ENCODE results near the gene UNC5C. TPM values are rescaled to one million over a fixed set of nuclear protein-coding genes. Genes with fewer than 3 reads are reported as not detected.

Gene UNC5C
- total RNA-seq, 1 donor from 2014 or later = 12.0 TPM

GRCh38 chr4:95450294-95450693, 98.5 kb downstream of the UNC5C start:
- H3K4me3 ChIP-seq = no peak overlapping the region
- no peak for DNase-seq (ENCODE audit: extremely low spot score in 2 of 2)
- no peak for TF ChIP-seq CTCF (IDR thresholded peaks at IDR 0.05)
- TF ChIP-seq POLR2AphosphoS5 (IDR thresholded peaks at IDR 0.05; ENCODE audit: insufficient read depth in 1 of 2, low read depth in 1 of 2) = no peak
- no peak for TF ChIP-seq POLR2A (IDR thresholded peaks at IDR 0.05)
- H3K27me3 ChIP-seq = no peaks in the 10 kb centered on the region
- no peaks in the 10 kb centered on the region for H3K4me1 ChIP-seq
- H3K36me3 ChIP-seq = no peaks in the 10 kb centered on the region
- intact Hi-C loops (cut with DNase I) = no loop called here
- H3K9me3 ChIP-seq = no peaks in the 10 kb centered on the region
- H3K27ac ChIP-seq = no peak overlapping the region

- intact Hi-C loops (cut with DNase I) = no loop called here
- H3K27ac ChIP-seq = no peak overlapping the region
- TF ChIP-seq POLR2A (IDR thresholded peaks at IDR 0.05) (no peak), POLR2AphosphoS5 (IDR thresholded peaks at IDR 0.05; ENCODE audit: insufficient read depth in 1 of 2, low read depth in 1 of 2) (no peak), CTCF (IDR thresholded peaks at IDR 0.05) (no peak)
- no peak overlapping the region for H3K4me3 ChIP-seq
- DNase-seq (ENCODE audit: extremely low spot score in 2 of 2) = no peak
- no peaks in the 10 kb centered on the region for H3K9me3 ChIP-seq
- H3K27me3 ChIP-seq = no peaks in the 10 kb centered on the region
- no peaks in the 10 kb centered on the region for H3K36me3 ChIP-seq
- H3K4me1 ChIP-seq = no peaks in the 10 kb centered on the region
Measured at GRCh38 chr4:95446173-95446572, 102.6 kb downstream of the UNC5C start.

- H3K27ac ChIP-seq = no peak overlapping the region
- H3K36me3 ChIP-seq = no peaks in the 10 kb centered on the region
- no peaks in the 10 kb centered on the region for H3K4me1 ChIP-seq
- intact Hi-C loops (cut with DNase I) = no loop called here
- no peaks in the 10 kb centered on the region for H3K27me3 ChIP-seq
- DNase-seq (ENCODE audit: extremely low spot score in 2 of 2) = no peak
- no peaks in the 10 kb centered on the region for H3K9me3 ChIP-seq
- no peak overlapping the region for H3K4me3 ChIP-seq
- no peak for TF ChIP-seq POLR2A (IDR thresholded peaks at IDR 0.05)
- no peak for TF ChIP-seq POLR2AphosphoS5 (IDR thresholded peaks at IDR 0.05; ENCODE audit: insufficient read depth in 1 of 2, low read depth in 1 of 2)
- TF ChIP-seq CTCF (IDR thresholded peaks at IDR 0.05) = no peak
Measured at GRCh38 chr4:95445251-95445650, 103.5 kb downstream of the UNC5C start.

GRCh38 chr4:95444812-95445211, 104.0 kb downstream of the UNC5C start:
- no peaks in the 10 kb centered on the region for H3K36me3 ChIP-seq
- no peaks in the 10 kb centered on the region for H3K27me3 ChIP-seq
- H3K4me3 ChIP-seq = no peak overlapping the region
- DNase-seq (ENCODE audit: extremely low spot score in 2 of 2) = no peak
- no peaks in the 10 kb centered on the region for H3K9me3 ChIP-seq
- intact Hi-C loops (cut with DNase I) = no loop called here
- no peaks in the 10 kb centered on the region for H3K4me1 ChIP-seq
- H3K27ac ChIP-seq = no peak overlapping the region
- TF ChIP-seq POLR2AphosphoS5 (IDR thresholded peaks at IDR 0.05; ENCODE audit: insufficient read depth in 1 of 2, low read depth in 1 of 2) (no peak), CTCF (IDR thresholded peaks at IDR 0.05) (no peak), POLR2A (IDR thresholded peaks at IDR 0.05) (no peak)

GRCh38 chr4:95439896-95440295, 108.9 kb downstream of the UNC5C start:
- intact Hi-C loops (cut with DNase I) = no loop called here
- Histone ChIP-seq H3K27me3 (no peaks in the 10 kb centered on the region), H3K36me3 (no peaks in the 10 kb centered on the region), H3K4me1 (no peaks in the 10 kb centered on the region), H3K27ac (no peak overlapping the region), H3K4me3 (no peak overlapping the region), H3K9me3 (no peaks in the 10 kb centered on the region)
- DNase-seq (ENCODE audit: extremely low spot score in 2 of 2) = no peak
- TF ChIP-seq CTCF (IDR thresholded peaks at IDR 0.05) (no peak), POLR2AphosphoS5 (IDR thresholded peaks at IDR 0.05; ENCODE audit: insufficient read depth in 1 of 2, low read depth in 1 of 2) (no peak), POLR2A (IDR thresholded peaks at IDR 0.05) (no peak)

Measured in vagina (tissue), 2 donors.